G401.6 (cell line): Measurements from ENCODE around the gene OR4E2.
"Not testable (repeated sequence)": the region's sequence is repeated elsewhere in the genome, so short reads cannot be mapped to it uniquely, and the experiment has no call there.

Experiments used
- FAIRE-seq: peaks from 2 replicates; lab custom pipeline; 2012; peaks lifted over from hg19 to GRCh38; lab: Jason Lieb, UNC

OR4E2 gene

GRCh38 chr14:21697662-21698061, 44.0 kb downstream of the OR4E2 start:
- not testable (repeated sequence) for FAIRE-seq

DNA sequence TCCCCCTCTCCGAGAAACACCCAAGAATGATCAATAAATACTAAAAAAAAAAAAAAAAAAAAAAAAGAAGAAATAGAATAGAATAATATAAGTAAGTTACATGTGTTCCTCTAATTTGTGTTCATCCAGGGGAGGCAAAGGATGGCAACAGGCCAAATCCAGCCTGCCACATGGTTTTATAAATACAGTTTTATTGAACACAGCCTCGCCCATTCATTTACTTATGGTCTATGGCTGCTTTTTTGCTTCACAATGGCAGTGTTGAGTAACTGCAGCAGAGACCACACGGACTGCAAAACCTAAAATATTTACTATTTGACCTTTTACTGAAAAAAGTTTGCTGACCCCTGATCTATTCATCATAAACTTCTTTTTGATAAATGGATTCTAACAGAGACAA, 44.9 kb downstream of the OR4E2 start:
- FAIRE-seq = not testable (repeated sequence)

DNA sequence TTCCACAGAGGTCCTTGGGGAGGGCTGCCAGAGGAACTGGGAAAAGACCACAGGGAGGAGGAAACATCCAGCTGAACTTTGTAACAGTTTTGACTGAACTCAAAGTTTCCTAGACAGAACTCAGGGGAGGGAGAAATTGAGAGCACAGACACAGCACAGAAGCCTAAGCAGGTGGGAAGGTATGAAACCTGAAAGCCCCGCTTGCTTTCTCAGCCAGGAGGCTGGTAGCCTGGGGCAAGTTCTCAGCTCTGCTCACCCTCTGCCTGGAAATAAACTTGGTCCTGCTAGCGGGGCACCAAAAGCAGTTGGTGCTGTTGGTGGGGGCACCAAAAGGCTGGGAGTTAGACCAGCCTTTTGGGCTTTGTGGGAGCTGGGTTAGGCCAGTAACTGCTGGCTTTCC, 45.9 kb downstream of the OR4E2 start:
- no peak for FAIRE-seq

GRCh38 chr14:21702316-21702715, 48.7 kb downstream of the OR4E2 start:
- FAIRE-seq = no peak

GRCh38 chr14:21703357-21704326, 50.0 kb downstream of the OR4E2 start:
- no peak for FAIRE-seq

- no peak for FAIRE-seq
Observed at GRCh38 chr14:21704338-21704737, 50.7 kb downstream of the OR4E2 start.

DNA sequence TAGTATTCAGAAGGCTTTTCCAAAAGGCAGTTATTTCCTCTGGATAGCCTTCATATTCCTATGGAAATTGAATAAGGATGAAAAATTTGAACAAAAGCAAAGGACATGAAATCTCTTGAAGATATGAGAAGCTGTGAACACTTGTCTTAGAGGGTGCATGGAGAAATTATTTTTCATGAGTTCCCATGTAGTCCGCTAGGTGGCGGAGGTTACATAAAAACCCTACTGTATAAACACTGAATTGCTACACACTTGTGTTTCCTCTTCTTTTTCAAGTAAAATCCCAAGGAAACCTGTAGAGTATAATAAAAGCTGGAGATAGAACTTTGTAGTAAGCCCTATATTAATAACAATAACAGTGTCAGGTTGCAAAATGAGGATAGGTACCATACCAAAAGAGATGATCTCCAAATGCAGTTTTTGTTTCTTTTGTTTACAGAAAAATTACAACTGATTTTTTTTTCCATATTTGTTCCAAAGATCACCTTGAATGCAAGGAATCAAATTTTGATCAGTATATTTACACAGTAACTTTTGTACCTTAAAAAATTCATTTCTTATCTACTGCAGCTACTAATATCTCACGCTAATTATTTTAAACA, 57.8 kb downstream of the OR4E2 start:
- FAIRE-seq = peak; percentile 91

GRCh38 chr14:21712036-21712435, 58.4 kb downstream of the OR4E2 start:
- no peak for FAIRE-seq

GRCh38 chr14:21714318-21714929, 60.8 kb downstream of the OR4E2 start:
- no peak for FAIRE-seq
